GM19452 (cell line): Measurements from ENCODE around the gene PRSS3.
"Not testable (repeated sequence)": the region's sequence is repeated elsewhere in the genome, so short reads cannot be mapped to it uniquely, and the experiment has no call there.

Source experiments
- ATAC-seq: cut with Tn5 transposase; IDR thresholded peaks from one replicate; pipeline ENCODE4 v1.9.1; 2021; ENCODE audit not compliant: unreplicated experiment

Gene PRSS3

DNA sequence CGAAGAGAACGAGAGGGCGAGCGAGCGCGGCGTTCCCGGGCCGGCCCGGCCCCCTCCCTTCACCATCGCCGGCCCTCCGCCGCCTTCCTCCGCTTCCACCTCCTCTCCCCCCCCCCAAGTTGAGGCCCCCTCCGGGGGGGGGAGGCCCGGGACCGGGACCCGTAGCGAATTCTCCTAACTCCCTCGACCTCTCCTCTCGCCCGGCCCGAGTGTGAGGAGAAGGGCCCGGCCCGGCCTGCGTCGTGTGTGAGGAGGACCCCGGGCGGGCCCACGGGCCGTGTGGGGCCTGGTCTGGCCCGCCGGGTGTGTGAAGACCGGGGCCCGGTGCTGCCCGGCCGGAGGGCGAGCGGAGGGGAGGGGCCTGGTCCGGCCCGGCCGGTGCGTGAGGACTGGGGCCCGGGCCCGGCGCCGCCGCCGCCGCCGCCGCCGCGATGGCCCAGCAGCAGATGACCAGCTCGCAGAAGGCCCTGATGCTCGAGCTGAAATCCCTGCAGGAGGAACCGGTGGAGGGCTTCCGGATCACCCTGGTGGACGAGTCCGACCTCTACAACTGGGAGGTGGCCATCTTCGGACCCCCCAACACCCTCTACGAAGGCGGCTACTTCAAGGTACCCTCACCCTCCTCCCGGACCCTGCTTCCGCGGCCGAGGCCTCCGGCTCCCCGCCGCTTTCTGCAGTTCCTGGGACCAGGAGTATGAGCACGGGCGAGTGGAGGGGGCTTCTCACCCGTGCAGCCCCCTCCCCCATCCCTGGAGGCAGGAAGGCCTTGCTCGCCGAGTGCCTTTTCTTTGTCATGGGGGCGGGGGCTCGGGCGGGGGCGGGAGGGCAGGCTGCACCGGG lies 22.2 kb downstream of the PRSS3 start:
- ATAC-seq: peak; percentile 26

DNA sequence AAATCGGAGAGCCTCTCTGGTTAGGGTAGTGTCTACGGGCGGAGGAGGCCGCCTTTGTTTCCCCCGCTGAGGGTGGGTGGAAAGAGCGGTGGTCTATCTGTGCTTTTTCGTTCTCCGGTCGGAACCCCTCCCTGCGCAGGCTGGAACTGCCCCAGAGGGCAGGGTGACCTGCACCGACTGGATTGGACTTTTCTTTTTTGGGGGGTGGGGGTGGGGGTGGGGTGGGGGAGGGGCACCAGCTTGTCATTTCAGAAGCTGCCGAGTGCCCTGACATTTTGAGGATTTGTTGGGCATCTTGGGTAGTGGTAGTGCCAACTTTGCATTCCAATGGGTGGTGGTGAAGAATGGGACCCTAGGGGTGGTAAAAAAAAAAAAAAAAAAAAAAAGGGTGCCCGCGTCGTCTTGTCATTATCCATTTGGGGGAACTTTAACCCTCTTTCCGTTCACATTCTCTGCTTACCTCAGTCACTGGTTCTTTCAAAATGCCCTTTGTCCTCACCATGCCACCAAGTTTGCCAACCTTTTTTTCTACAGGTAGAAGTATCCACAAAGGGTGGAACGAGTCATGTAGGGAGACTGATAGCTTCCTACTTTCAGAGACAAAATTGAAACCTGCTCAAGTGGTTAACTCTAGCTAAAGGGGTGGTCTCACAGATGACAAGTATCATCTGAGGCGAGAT lies 22.9 kb downstream of the PRSS3 start:
- no peak for ATAC-seq

GRCh38 chr9:33818847-33819500 lies 23.6 kb downstream of the PRSS3 start:
- no peak for ATAC-seq

DNA sequence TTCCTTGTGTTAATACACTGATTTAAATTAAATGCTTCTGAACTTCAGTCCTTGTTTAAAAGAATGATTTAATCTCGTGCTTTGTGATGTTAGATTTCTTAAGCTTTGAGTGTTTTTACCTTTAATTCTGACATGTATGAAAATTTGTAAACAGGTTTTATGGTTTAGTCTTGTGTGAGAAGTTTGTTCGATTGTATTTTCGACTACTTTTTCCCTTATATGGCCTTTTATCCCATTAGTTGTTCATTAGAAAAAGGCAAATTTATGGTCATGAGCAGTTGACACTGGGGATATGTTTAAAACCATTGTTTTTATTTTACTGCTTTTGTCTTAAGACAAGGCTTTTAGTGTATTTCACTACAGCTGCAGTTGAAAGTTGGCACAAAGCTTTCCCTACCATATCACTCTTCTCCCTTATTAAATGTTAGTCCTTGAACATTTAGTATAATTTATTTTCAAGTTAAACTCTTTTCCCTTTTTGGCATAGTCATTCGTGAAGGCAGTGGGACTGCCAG lies 24.9 kb downstream of the PRSS3 start:
- no peak for ATAC-seq

- ATAC-seq: no peak
Measured at GRCh38 chr9:33823801-33824200, 28.4 kb downstream of the PRSS3 start.

GRCh38 chr9:33827285-33827684 lies 31.9 kb downstream of the PRSS3 start:
- ATAC-seq: not testable (repeated sequence)

- ATAC-seq: not testable (repeated sequence)
Measured at GRCh38 chr9:33829641-33830230, 34.4 kb downstream of the PRSS3 start.

DNA sequence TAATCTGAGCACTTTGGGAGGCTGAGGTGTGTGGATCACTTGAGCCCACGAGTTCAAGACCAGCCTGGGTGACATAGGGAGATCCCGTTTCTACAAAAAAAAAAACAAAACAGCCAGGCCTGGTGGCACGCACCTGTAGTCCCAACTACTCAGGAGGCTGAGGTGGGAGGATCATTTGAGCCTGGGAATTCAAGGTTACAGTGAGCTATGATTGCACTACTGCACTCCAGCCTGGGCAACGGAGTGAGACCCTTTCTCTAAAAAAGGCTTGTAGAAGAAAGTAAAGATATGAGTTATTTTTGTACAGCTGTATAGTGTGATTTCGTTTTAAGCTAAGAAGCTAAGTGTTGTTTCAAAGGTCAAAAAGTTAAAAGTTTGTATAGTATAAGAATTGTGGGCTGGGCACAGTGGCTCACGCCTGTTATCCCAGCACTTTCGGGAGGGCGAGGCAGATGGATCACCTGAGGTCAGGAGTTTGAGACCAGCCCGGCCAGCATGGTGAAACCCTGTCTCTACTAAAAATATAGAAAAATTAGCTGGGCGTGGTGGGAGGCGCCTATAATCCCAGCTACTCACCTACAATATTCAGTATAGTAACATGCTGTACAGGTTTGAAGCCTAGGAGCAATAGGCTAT lies 40.4 kb downstream of the PRSS3 start:
- ATAC-seq: no peak

DNA sequence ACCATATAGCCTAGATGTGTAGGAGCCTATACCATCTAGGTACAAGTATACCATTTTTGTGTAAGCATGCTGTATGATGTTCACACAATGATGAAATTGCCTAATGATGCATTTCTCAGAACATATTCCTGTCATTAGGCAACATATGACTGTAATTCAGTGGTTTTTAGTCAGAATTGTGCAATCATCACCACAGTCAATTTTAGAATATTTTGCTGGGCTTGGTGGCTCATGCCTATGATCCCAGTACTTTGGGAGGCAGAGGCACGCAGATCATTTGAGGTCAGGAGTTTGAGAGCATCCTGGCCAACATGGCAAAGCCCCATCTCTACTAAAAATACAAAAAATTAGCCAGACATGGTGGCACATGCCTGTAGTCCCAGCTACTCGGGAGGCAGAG lies 40.9 kb downstream of the PRSS3 start:
- ATAC-seq: not testable (repeated sequence)

- no peak for ATAC-seq
Measured at GRCh38 chr9:33837138-33837537, 41.8 kb downstream of the PRSS3 start.

DNA sequence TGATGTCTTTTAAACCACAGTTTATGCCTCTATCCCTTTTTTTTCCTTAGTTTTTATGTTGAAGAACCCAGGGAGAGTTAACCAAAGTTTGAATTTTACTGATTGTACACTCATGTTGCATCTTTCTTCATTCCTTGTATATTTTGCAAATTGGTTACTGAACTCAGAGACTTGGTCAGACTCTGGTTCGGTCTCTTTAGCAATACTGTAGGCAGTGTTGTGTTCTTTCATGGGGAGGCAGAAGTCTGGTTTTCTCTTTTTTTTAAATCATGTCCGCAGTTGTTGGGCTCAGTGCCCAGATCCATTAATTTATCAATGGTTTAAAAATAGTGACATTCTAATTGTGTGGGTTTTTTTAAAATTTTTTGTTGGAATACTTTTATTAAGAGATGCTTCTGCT lies 45.0 kb downstream of the PRSS3 start:
- ATAC-seq: no peak

DNA sequence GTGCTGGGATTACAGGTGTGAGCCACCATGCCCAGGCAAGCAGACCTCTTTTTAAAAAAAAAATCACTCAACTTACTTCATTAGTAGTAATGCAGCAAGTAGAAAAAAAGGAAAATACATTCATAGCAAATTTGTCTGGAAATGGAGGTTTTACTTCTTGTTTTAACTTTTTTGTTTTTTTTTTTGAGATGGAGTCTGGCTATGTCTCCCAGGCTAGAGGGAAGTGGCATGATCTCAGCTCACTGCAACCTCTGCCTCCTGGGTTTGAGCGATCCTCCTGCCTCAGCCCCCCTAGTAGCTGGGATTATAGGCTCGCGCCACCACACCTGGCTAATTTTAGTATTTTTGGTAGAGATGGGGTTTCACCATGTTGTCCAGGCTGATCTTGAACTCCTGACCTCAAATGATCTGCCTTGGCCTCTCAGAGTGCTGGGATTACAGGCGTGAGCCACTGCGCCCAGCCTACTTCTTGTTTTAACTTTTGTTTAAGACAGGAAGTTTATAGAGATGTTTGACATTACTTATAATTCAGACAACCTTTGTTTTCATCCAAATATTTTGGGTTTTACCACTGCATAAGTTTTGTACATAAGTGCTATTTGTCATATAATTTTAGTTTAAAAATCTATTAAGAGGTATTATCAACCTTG lies 48.1 kb downstream of the PRSS3 start:
- ATAC-seq: no peak

GRCh38 chr9:33846231-33846630 lies 50.9 kb downstream of the PRSS3 start:
- no peak for ATAC-seq

- ATAC-seq: not testable (repeated sequence)
Measured at GRCh38 chr9:33847894-33848205, 52.5 kb downstream of the PRSS3 start.
